Measurements from ENCODE around the gene RALGPS1.

The RALGPS1 gene

DNA sequence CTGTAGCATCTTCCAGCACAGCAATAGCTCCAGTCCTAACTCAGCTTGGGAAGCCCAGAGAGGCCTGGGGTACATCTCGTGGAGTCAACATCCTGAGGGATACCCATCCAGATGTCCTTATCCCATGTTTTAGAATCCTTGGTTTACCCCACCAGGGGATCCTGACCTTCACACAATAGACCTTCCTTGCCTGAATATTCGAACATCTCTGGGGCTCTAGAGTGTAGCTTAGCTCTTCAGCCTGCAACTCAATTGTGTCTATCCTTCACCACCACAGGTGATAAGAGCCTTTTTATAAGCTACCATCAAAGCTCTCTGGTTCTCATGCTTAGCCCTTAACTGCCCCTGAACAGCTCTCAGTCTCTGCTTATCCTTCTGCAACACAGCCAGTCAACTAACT is 7.5 kb upstream of the RALGPS1 start:
- DNase-seq = no peak

DNA sequence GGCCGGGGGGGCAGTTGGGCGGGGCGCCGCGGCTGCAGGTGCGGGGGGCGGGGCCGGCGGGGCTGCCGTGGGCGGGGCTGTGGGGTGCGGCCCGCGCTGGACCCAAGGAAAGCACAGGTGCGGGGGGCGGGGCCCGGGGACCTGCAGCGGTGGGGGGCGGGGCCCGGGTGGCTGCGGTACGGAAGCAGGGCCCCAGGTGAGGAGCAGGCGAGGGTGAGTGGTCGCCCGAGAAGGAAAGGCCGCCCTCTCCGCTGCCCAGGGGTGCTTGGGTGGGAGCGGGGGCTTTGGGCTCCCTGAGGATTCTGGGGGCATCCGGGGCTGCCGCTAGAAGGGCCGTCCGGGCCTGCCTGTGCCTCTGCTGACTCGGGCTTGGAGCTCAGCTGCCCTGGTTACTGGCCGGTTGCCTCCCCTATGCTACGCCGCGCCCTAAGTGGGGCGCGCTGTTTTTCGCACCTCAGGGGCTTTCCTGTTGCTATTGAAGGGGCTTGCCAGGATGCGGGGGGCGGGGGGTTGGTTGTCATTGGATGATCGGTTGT is 767 bp downstream of the RALGPS1 start:
- peak; percentile 17 for DNase-seq

DNA sequence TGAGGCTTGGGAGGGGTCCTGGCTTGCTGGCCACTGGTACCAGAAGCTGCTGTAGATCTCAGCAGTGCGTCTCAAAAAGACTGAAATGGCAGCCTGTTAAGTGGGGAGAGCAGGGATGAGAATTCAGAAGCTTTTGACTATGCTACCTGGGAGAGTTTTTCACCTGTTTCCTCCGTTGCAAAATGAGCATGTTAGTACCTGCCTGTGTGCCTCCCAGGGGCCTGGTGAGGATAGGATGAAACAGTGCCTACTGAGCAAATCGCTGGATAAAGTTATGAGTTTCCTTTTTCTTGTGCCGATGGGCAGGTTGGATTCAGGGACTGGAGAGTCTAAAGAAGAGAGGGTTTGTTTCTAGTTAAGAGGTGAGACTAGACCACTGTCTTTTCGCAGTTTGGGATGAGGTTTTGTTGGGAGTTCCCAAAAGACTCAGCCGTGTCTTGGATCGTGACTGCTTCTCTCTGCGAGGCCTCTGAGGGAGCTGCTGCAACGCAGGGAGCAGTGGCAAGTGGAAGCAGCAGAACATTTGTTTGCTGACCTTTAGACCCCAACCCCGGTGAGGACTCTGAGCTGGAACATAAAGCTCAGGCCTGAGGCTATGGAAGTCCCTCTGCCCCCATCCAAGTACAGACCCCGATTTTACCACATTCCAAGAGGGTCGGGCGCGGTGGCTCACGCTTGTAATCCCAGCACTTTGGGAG is 1.4 kb downstream of the RALGPS1 start:
- no peak for DNase-seq

DNA sequence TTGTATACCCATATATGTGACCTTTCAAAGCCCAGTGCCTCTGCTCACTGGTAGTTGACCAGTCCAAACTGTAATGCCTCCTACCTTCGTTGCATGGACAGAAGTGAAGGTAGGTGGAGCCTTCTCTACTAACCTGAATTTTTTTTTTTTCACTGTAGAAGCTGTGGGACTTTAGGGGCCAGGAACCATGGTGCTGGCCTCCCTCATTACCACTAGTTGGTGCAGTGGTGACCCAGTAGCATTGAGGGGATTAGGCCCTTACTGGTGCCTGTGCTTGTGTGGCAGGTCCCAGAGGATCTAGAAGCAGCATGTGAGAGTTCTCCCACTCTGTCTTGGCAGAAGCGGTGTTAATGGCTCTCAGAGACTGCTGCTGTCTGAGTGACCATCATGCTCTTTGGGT is 2.3 kb downstream of the RALGPS1 start:
- DNase-seq = no peak

DNA sequence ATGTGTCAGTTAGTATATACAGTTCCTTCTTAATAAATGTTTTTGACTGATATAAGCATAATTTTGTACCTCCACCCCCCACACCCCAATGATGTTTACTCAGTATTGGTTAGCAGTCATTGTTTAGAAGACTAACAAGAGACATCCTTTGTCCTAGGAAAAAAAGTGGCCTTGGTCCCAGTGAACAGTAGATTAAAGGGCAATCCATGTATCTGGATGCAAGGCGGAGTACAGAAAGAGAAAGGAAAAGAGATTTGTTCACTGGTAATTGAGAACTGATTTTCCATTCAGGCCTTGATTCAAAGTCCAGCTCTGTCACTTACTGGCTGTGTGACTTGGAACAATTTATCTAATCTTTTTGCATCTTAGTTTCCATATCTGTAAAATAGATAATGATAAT is 4.6 kb downstream of the RALGPS1 start:
- no peak for DNase-seq

DNA sequence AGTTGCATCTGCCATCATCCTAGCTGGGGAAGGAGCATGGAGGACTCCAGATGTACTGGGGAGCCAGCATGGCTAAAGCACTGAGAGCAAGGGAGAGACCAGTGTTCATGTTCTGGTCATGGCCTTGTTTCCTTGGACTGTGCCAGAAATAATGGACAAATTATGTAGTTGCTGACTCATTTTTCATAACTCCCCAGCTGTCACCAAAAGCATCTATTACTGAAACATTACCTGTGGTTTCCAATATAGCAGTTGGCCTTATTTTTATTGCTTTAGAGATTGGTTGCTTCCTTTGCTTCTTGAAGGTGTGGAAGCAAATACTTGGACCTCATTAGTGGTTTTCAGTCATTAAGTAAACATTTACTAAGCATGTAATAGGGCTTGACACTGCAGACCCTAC is 11.3 kb downstream of the RALGPS1 start:
- no peak for DNase-seq

DNA sequence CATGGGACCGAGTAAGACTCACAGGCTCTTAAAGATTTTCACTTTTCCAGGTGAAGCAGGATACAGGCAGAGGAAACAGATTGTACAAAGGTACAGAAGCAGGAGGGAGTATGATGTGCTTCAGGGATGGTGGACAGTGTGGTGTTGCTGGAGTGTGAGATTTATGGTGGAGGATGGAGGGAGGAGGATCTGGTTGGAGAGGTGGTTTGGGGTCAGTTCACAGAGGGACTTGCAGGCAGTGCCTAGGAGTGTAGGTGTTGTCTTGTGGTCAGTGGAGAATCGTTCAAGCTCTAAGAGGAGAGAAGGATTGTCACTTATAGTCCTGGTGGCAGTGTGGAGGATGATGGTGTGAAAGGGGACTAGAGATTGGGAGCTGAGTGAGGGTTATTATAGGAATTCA is 11.8 kb downstream of the RALGPS1 start:
- DNase-seq = no peak

DNA sequence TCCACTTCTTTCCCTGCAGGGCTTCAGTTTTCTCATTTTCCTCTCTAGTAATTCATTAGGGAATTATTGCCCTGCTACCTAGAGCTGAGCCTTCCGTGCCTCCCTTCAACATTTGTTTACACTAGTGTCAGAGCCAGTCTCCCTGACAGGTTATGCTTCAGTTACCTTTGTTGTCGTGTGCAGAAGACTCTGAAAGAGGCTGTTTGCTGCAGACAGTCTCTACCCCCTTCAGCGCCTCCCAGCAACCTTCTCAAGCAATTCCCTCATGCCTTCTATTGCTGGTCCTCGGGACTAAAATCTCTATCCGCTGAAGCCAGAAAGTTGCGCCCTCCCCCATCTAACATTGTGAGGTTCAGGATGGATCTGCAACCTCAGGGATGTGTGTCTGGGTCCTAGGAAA is 12.8 kb downstream of the RALGPS1 start:
- DNase-seq = no peak

DNA sequence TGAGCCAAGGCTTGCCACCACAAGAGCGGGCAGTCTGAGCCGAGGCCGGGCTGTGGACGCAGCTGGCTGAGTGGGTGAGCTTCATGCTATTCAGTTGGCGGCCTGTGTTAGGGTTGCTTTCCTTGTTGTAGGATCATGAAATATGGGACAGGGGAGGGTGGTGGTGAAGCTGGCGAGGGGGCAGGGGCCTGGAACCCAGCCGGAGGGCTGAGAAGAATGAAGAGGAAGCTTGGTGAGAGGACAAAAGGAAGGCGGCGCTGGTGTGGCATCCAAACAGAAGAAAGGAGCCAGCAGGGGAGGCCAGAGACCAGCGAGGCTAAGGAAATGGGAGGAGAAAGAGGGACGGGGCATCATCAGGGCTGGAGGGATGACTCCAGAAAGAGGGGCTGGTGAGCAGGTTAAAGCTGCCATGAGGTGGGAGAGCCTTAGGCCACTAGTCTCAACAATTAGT is 18.3 kb downstream of the RALGPS1 start:
- DNase-seq = no peak

DNA sequence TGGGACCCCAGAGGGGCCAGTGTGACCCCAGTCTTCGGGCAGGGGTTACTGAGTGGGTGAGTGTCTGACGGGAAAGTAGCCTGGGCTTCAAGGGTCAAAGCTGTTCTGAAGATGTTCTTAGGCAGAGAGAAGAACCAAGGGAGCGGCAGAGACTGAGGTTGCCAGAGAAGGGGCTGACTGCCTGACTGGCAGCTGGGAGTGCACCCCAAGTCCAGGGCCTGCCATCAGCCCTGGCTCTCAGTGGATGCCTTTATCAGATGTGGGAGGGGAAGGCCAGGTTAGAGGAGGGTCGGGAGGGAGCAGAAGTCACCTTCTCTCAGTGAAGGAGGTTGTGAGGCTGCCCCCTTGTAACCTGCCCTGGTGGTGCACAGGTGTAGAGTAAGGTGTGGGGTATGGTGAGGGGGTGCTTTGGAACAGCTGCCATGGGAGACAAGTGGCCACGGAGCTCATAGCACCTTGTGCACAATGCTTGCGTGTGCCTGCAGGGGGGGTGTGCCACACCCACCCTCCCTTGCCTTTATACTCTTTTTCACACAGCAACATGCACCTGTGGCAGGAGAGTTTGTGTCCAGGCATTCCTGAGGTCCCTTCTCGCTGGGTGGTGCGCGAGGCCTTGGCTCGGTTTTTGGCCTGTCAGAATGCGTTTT is 18.9 kb downstream of the RALGPS1 start:
- DNase-seq = no peak

DNA sequence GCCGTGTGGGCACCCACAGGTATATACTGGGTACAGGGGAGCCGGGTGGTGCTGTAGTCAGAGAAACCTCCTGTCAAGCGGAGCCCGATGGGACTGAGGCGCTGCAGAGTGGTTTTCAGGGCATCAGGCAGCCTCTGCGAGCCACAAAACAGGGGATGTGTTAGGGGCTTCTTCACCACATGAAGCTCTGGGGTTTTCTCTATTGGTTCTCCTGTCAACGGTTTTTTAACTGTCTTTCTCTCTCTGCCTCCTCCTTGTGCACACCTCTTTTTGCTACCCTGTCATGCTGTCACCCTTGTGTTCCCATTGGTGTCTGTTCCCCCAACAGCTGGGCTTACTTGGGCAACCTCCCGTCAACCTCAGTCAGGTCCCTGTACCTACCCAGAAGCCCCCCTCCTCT is 19.9 kb downstream of the RALGPS1 start:
- no peak for DNase-seq

DNA sequence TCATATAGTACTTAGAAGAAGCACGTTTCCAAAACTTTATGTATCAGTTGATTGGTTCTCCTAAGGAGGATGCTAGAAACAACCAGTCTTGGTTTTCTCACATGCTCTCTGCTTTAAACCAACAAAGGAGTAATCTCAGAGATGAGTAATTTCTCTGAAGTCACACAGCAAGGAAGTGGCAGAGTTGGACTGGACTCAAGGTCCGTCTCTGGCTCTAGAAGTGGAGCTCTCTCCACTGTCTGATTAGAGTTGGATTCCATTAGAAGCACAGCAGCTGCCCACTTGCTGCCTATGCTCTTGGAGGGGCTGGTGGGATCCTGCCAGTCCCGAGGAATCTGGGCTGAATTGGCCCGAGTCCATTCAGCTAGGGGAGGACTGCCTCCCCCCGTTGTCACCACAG is 21.0 kb downstream of the RALGPS1 start:
- DNase-seq = no peak

DNA sequence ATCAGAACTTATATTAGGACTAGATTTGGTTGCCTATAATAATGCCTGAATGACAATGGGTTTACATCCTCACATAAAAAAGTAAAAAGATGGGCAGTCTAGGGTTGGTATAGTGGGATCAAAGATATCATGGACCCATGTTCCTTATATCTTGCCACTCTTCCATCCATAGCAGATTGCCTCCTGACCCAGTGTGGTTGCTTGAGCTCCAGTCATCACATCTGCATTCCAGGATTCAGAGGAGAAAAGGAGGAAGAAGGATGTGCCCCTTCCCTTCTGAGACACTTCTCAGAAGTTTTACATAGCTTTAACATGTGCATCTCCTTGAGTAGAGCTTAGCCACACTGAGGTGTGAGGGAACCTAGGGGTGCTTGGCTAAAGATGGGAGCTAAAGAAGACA is 22.9 kb downstream of the RALGPS1 start:
- DNase-seq = no peak

DNA sequence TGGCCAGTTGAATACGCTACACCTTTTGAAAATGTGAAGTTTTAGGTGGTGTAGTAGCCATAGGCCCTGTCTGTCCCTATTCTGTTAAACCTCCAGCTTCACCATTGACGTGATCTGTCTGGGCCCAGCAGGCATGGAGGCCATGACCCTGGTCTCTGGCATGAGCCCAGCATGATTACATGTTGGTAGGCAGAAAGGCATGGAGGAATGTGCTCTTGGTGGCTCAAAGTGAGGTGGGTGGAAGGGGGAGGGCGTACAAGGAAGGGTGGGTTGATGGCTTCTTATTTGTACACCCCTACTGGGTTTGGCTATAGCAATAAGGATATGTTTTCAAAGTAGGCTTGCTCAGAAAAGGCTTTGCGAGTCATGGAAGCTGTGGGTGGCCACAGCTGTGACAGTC is 23.7 kb downstream of the RALGPS1 start:
- no peak for DNase-seq

DNA sequence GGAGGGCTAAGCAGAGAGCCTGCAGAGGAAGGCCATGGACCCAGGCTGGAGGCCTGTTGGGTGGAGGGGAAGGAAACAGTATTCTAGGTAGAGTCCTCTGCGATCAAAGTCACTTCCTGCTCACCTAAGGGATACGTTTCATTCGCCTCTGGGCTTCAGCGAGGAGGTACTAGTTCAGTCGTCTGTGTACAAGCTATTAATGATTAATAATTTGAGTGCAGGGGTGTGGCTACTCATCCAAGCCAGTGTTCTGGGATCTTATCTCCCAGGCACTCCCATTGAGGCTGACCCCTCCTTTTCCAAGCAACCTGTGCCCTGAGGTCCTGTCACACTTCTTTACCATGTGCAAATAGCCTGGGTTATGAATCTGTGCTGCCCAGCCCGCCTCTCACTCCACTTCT is 25.2 kb downstream of the RALGPS1 start:
- DNase-seq = no peak

DNA sequence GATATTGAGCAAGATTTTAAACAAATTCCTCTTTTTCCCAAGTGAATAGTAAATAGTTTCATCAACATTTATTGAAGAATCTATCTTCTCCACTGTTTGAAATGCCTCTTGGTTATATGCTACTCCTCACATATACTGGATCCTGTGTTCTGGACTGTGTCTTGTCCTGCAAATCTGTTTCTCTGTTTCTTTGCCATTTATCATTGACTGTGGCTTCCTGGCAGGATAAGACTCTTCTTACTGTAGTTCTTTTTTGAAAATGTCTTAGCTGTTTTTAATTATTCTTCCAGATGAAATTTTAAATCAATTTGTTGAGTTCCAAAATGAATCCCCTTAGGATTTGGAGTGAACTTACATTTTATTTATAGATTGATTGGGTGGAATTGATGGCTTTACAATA is 27.8 kb downstream of the RALGPS1 start:
- DNase-seq = no peak

DNA sequence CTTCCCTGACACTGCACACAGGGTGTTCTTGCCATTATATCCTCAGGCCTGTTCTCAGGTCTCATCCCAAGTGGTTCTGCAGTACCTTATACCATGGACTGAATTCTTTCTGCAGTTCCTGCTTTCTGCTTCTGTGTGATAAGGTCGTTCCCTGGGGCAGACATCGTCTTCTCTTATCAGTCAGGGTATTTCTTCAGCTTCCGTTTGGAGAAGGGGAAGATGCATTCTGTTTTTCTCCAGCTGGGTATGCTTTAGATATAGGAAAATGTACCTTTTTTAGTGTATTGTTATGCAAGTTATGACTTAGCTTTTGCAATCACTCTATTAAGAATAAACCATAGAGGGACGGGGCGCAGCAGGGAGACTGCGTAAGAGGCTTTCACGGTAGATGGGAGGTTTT is 31.1 kb downstream of the RALGPS1 start:
- DNase-seq = no peak

DNA sequence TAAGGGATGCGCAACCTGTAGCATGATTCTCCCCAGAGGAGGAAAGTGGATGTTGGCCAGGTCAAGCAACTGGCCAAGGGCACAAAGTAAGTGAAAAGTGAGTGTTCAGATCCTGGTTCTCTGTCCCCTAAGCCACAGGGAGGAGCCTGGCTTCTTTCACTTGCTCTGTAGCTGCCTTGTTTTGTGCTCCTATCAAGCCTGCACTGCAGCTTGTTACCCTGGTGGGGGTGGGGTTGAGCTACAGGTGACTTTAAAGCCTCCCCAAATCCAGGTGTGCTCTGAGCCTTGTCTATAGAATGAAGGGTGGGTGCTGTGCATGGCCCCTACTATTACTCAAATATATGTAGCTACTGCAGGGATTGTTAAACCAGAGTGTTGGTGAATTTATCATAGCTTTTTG is 32.9 kb downstream of the RALGPS1 start:
- no peak for DNase-seq

DNA sequence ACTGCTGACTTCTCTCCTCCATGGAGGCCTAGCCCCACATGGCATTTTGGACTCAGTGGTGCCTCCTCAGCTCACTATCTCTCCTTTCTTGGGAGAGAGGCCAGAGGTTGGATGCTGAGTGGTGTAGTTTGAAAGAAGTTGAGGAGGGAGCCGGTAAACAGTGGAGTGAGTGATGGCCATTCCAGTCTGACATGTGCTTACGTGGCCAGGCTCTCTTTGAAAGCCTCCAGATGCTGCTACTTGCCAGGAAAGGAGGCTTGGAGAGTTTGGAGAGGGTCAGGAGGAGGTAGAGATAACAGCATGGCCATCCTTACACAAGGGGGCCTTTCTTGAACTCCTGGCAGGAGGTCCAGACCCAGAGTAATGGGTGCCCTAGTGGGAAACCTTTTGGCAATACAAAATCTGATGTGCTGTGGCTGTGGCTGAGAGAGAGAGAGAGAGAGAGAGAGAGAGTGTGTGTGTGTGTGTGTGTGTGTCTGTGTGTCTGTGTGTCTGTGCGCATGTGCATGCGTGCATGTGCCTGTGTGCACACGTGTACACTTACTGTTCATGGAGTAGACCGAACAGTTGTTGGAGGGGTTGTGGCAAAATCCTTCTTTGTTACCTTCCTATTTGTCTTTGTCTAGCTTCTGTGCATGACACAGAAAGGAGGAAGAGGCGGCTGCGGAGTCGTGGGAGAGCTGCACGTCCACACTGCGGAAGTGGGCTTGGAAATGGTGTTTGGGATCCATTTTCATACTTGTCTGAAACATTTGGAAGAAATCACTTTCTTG is 37.8 kb downstream of the RALGPS1 start:
- no peak for DNase-seq

DNA sequence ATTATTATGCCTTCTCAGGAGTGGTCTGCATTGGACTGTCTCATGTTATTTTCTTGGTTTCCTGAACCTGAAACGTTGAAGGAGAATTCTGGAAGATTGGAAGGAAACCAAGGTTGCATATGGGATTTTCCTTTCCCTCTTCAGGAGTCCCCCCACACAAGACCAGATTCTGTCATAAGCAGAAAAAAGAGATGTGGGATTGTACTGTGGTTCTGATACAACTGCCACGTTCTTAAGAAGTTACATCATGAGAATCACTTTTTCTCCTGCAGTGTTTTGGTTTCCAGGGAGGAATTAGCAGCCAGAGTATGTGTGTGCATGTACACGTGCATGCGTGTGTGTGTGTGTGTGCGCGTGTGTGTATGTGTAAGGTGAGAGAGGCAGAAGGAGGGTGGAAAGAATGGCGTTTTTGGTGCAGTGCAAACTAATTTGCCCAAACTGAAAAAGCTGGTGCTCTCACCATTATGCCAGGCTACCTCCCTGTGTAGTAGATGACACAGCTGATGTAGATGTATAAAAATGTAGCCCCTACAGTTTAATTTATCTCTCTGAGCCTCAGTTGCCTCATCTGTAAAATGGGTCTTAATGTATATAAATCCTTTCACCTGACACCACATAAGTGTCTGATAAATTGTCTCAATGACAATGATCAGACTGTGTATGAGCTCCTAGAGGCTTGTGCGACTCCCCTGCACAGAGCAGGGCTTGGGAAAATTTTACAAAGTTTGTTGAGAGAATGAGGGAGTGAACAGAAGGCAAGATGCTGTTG is 38.6 kb downstream of the RALGPS1 start:
- DNase-seq = no peak

DNA sequence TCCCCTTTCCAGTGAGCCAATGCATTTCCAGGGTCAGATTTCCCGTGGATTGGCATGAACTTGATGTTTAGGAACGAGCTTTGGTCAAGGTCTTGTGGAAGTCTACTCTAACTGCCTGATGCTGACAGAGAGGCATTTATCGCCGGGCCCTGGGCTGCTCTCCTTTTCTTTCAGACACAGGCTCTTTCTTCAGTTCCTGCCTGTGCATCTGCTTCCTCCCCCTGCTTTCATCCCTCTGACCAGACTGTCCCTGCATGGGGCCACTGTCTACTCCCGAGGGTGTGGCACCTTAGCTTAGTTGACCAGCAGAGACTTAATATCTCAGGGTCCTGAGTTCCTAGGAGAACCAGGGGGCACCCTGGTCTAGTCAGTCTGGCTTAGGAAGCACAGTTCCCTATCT is 41.2 kb downstream of the RALGPS1 start:
- DNase-seq = no peak

DNA sequence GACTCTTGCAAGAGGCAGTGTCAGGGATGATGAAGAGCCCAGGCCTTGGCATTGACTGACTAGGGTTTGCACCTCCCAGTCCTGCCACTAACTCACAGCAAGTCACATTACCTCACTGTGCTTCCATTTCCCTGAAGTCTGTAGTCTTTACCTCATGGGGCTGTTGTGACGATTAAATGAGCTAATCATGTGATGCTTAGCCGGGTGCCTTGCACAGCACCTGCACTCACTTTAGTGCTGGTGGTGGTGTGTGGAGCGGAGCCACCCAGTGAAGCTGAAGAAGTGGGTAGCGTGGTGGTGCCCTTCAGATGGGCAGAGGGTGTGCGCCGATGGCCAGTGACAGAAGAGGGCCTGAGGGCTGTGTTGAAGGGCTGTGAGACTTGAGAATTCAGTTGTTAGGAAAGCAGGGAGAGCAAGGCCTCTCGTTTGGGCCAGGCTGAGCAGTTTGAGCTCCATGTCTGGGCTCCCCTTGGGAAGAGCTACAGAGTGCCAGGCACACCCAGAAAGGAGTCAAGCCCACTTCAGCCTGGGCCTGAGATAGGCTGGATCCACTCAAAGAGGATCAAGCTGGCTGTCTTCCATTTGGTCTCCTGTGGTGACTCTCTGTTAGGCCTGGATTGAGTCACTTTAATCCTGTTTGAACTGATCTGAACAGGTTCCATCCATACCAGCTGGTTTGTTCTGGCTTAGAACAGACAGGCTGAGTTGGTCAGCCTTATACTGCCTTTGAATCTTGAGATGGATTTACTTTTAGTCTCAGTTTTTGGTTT is 42.5 kb downstream of the RALGPS1 start:
- no peak for DNase-seq

All from activated T-cell treated with anti-CD3 and anti-CD28 coated beads for 4 hours (primary cell).